Middle frontal gyrus (tissue), 1 donor: ENCODE data around the gene SNCG.
"Not testable (repeated sequence)": the region's sequence is repeated elsewhere in the genome, so short reads cannot be mapped to it uniquely, and the experiment has no call there.

Experiments
- DNase-seq: peaks from one replicate; pipeline ENCODE4 v3.0.0-alpha.2; 2015; ENCODE audit warnings: low spot score; ENCODE audit errors: extremely low spot score

SNCG gene

GRCh38 chr10:86958116-86958900 lies at the start of gene SNCG:
Gene SNCG (plus strand): TSS chr10:86958599. CDS start chr10:86958698, 99 bp downstream.
- DNase-seq = no peak

- no peak for DNase-seq
These were observed 43.7 kb upstream of the SNCG start for GRCh38 chr10:86914734-86915133.

- DNase-seq = no peak
These were observed 40.4 kb upstream of the SNCG start for GRCh38 chr10:86918022-86918471.

- no peak for DNase-seq
These were observed 35.8 kb upstream of the SNCG start for GRCh38 chr10:86922553-86922961.

- peak; percentile 9 for DNase-seq
These were observed 28.7 kb upstream of the SNCG start for GRCh38 chr10:86929468-86930380.

- DNase-seq = no peak
These were observed 26.5 kb upstream of the SNCG start for GRCh38 chr10:86931872-86932271.

GRCh38 chr10:86932674-86933073 lies 25.7 kb upstream of the SNCG start:
- no peak for DNase-seq

GRCh38 chr10:86934162-86934711 lies 24.2 kb upstream of the SNCG start:
- DNase-seq = not testable (repeated sequence)

GRCh38 chr10:86936661-86937501 lies 21.5 kb upstream of the SNCG start:
- DNase-seq = no peak

- no peak for DNase-seq
These were observed 20.8 kb upstream of the SNCG start for GRCh38 chr10:86937502-86938154.

GRCh38 chr10:86938260-86938659 lies 20.1 kb upstream of the SNCG start:
- no peak for DNase-seq

- DNase-seq = not testable (repeated sequence)
These were observed 18.3 kb upstream of the SNCG start for GRCh38 chr10:86940076-86940475.

- no peak for DNase-seq
These were observed 17.7 kb upstream of the SNCG start for GRCh38 chr10:86940677-86941076.

GRCh38 chr10:86941426-86941825 lies 17.0 kb upstream of the SNCG start:
- DNase-seq = no peak

- DNase-seq = no peak
These were observed 16.4 kb upstream of the SNCG start for GRCh38 chr10:86941991-86942421.

- no peak for DNase-seq
These were observed 15.7 kb upstream of the SNCG start for GRCh38 chr10:86942441-86943315.

GRCh38 chr10:86943316-86944030 lies 14.9 kb upstream of the SNCG start:
- no peak for DNase-seq

GRCh38 chr10:86944031-86944419 lies 14.4 kb upstream of the SNCG start:
- no peak for DNase-seq

GRCh38 chr10:86944471-86944870 lies 13.9 kb upstream of the SNCG start:
- DNase-seq = no peak
